ENCODE data around the gene ARMC2. TPM values are rescaled to one million over a fixed set of nuclear protein-coding genes. Genes with fewer than 3 reads are reported as not detected.
A peak's percentile ranks its signal among the peaks of the same experiment; 100 is the strongest.

Gene ARMC2
- total and polyA plus RNA-seq, 2 donors from 2014 or later = 1.9 to 12.7 TPM

- FAIRE-seq (no peak), DNase-seq (no peak)
- Histone ChIP-seq H3K9me3 (ENCODE audit: control insufficient read depth in 2 of 3, insufficient read depth in 1 of 3, low read length in 3 of 3) (no peaks in the 10 kb centered on the region), H3K9ac (ENCODE audit: low read length in 3 of 3) (no peak overlapping the region), H3K4me1 (ENCODE audit: control insufficient read depth in 2 of 3, insufficient read depth in 2 of 3, low read depth in 1 of 3, low read length in 3 of 3) (peaks cover 0 to 7% (median 0%) of the 10 kb centered on the region in 3 donors), H3K27me3 (ENCODE audit: control insufficient read depth, insufficient read depth, low read length) (no peaks in the 10 kb centered on the region), H3K27ac (ENCODE audit: low read depth in 2 of 2, low read length in 2 of 2) (no peak overlapping the region), H3K36me3 (ENCODE audit: control insufficient read depth in 2 of 3, insufficient read depth in 3 of 3, low read length in 3 of 3) (no peaks in the 10 kb centered on the region), H3K4me3 (ENCODE audit: low read length in 3 of 3) (no peak overlapping the region)
- intact Hi-C loops (cut with DNase I) = no loop called here
- no peak for TF ChIP-seq CTCF (IDR thresholded peaks at IDR 0.05; ENCODE audit: borderline replicate concordance, extremely low read depth, insufficient read depth)
These were observed 43.3 kb upstream of the ARMC2 start for GRCh38 chr6:108804956-108805355.

- FAIRE-seq (no peak), DNase-seq (peak in 2 of 5 donors; percentile 32 to 43)
- Histone ChIP-seq H3K4me1 (ENCODE audit: control insufficient read depth in 2 of 3, insufficient read depth in 2 of 3, low read depth in 1 of 3, low read length in 3 of 3) (peaks cover 0 to 5% (median 0%) of the 10 kb centered on the region in 3 donors), H3K27me3 (ENCODE audit: control insufficient read depth, insufficient read depth, low read length) (no peaks in the 10 kb centered on the region), H3K36me3 (ENCODE audit: control insufficient read depth in 2 of 3, insufficient read depth in 3 of 3, low read length in 3 of 3) (no peaks in the 10 kb centered on the region), H3K9ac (ENCODE audit: low read length in 3 of 3) (no peak overlapping the region), H3K9me3 (ENCODE audit: control insufficient read depth in 2 of 3, insufficient read depth in 1 of 3, low read length in 3 of 3) (no peaks in the 10 kb centered on the region), H3K4me3 (ENCODE audit: low read length in 3 of 3) (no peak overlapping the region), H3K27ac (ENCODE audit: low read depth in 2 of 2, low read length in 2 of 2) (peak overlapping the region in 1 of 2 donors; percentile 20)
- intact Hi-C loops (cut with DNase I) = no loop called here
- no peak for TF ChIP-seq CTCF (IDR thresholded peaks at IDR 0.05; ENCODE audit: borderline replicate concordance, extremely low read depth, insufficient read depth)
These were observed 42.5 kb upstream of the ARMC2 start for GRCh38 chr6:108805611-108806167.

DNA sequence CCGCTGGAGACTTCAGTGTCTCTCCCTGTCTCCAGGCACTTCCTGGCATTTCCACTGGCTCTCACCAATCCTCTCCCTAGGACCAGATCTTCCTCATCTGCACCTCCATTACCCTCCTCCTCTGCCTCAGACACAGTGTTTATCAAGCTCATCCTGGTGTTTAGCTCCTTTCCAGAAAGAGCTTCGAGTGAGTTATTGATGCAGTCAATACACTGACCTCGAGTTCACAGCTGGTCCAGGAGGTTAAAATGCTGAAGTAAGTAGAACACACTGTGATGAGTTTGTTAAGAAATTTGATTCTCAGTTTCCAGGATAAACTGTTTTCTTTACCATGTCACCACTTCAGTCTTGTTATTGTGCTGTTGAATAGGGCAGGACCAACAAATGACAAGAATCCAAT is 42.1 kb upstream of the ARMC2 start:
- intact Hi-C loops (cut with DNase I) = no loop called here
- Histone ChIP-seq H3K27me3 (ENCODE audit: control insufficient read depth, insufficient read depth, low read length) (no peaks in the 10 kb centered on the region), H3K4me1 (ENCODE audit: control insufficient read depth in 2 of 3, insufficient read depth in 2 of 3, low read depth in 1 of 3, low read length in 3 of 3) (peaks cover 0 to 5% (median 0%) of the 10 kb centered on the region in 3 donors), H3K4me3 (ENCODE audit: low read length in 3 of 3) (no peak overlapping the region), H3K27ac (ENCODE audit: low read depth in 2 of 2, low read length in 2 of 2) (peak overlapping the region in 1 of 2 donors; percentile 20), H3K9ac (ENCODE audit: low read length in 3 of 3) (no peak overlapping the region), H3K9me3 (ENCODE audit: control insufficient read depth in 2 of 3, insufficient read depth in 1 of 3, low read length in 3 of 3) (no peaks in the 10 kb centered on the region), H3K36me3 (ENCODE audit: control insufficient read depth in 2 of 3, insufficient read depth in 3 of 3, low read length in 3 of 3) (no peaks in the 10 kb centered on the region)
- DNase-seq = peak in 3 of 5 donors; percentile 40 to 71 (median 59)
- FAIRE-seq = no peak
- TF ChIP-seq CTCF (IDR thresholded peaks at IDR 0.05; ENCODE audit: borderline replicate concordance, extremely low read depth, insufficient read depth) = no peak

DNA sequence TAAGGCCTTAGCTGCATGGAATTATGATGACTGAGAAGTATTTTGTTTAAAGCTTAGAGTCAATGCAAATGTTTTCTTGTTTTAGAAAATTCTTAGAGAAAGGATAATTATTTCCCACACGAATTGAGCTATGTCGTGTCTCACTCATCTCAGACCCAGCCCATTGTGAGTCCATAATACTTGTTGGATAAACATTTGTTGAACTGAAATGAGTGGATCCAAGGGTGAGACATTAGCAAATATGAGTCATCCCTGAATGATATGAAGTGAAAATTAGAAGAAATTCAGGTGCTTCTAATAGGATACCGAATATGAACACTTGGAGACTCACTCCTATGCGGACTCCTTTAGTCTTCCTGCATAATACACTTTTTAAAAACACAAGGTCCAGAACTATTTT is 41.6 kb upstream of the ARMC2 start:
- intact Hi-C loops (cut with DNase I) = no loop called here
- no peak for TF ChIP-seq CTCF (IDR thresholded peaks at IDR 0.05; ENCODE audit: borderline replicate concordance, extremely low read depth, insufficient read depth)
- no peak overlapping the region for H3K9ac ChIP-seq (ENCODE audit: low read length in 3 of 3)
- H3K4me1 ChIP-seq (ENCODE audit: control insufficient read depth in 2 of 3, insufficient read depth in 2 of 3, low read depth in 1 of 3, low read length in 3 of 3) = peaks cover 0 to 5% (median 0%) of the 10 kb centered on the region in 3 donors
- FAIRE-seq (no peak), DNase-seq (no peak)
- H3K4me3 ChIP-seq (ENCODE audit: low read length in 3 of 3) = no peak overlapping the region
- no peaks in the 10 kb centered on the region for H3K36me3 ChIP-seq (ENCODE audit: control insufficient read depth in 2 of 3, insufficient read depth in 3 of 3, low read length in 3 of 3)
- no peaks in the 10 kb centered on the region for H3K9me3 ChIP-seq (ENCODE audit: control insufficient read depth in 2 of 3, insufficient read depth in 1 of 3, low read length in 3 of 3)
- H3K27me3 ChIP-seq (ENCODE audit: control insufficient read depth, insufficient read depth, low read length) = no peaks in the 10 kb centered on the region
- no peak overlapping the region for H3K27ac ChIP-seq (ENCODE audit: low read depth in 2 of 2, low read length in 2 of 2)

Data from kidney (tissue), 14 donors.